Measurements from ENCODE around the gene NIPAL1. TPM values are rescaled to one million over a fixed set of nuclear protein-coding genes. Genes with fewer than 3 reads are reported as not detected.

The NIPAL1 gene
- total and polyA plus RNA-seq, 3 experiments from 2014 or later = 0.55 to 1.1 (median 0.61) TPM

DNA sequence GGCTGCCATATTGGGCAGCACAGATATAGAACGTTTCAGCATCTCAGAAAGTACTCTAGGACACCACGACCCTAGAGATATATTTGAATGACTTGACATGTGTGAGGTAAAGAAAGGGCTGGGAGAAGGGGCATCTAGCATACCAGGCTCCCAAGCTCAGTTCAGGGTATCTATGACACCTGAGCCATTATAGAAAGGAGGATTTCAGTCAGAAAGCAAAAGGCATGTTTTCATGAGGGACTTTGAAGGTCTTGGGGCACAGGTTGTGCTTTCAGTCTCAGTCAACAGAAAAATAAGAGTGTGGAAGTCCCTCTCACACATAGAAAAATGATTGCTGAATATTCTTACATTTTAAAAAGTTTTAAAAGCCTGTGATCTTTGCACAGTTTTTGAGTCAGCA lies 51.6 kb downstream of the NIPAL1 start:
- Mint-ChIP-seq H3K27me3 (peaks cover 0 to 1% of the 10 kb centered on the region in 2 donors), H3K9me3 (no peaks in the 10 kb centered on the region), H3K36me3 (peaks cover under 1 to 59% (median 14%) of the 10 kb centered on the region in 3 donors), H3K4me1 (peaks cover 10 to 17% (median 15%) of the 10 kb centered on the region in 3 donors), H3K27ac (peak overlapping the region in 2 of 8 donors; percentile 23 to 78), H3K4me3 (no peak overlapping the region)
- Histone ChIP-seq H3K36me3 (ENCODE audit: insufficient read depth, low read length) (peaks cover 14% of the 10 kb centered on the region), H3K9me3 (ENCODE audit: low read length) (no peaks in the 10 kb centered on the region), H3K27me3 (ENCODE audit: insufficient read depth, low read length, poor library complexity, severe bottlenecking) (no peaks in the 10 kb centered on the region), H3K4me3 (ENCODE audit: low read length) (no peak overlapping the region), H3K4me1 (ENCODE audit: insufficient read depth, low read length) (no peaks in the 10 kb centered on the region), H3K27ac (ENCODE audit: low read depth, low read length) (no peak overlapping the region)
- DNase-seq = no peak
- ChIA-PET CTCF (interaction anchor here (1.5 kb wide), 1 partner anchor 32 kb away, joined by 3 read pairs; no protein-coding TSS in a partner anchor), POLR2A (no interaction called here)

DNA sequence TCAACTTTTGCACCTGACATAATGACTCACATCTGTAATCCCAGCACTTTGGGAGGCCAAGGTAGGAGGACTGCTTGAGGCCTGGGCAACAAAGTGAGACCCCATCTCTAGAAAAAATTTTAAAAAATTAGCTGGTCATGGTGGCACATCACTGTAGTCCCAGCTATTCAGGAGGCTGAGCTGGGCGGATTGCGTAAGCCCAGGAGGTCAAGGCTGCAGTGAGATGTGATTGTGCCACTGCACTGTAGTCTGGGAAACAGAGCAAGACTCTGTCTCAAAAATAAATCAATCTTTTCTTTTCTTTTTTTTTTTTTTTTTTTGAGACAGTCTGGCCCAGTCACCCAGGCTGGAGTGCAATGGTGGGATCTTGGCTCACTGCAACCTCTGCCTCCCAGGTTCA lies 52.5 kb downstream of the NIPAL1 start:
- CTCF ChIA-PET = interaction anchor here (1.0 to 1.5 kb wide), 2 partner anchors 33 to 35 kb away, joined by 3 to 4 read pairs; no protein-coding TSS in a partner anchor
- POLR2A ChIA-PET = no interaction called here
- no peaks in the 10 kb centered on the region for H3K9me3 Mint-ChIP-seq

DNA sequence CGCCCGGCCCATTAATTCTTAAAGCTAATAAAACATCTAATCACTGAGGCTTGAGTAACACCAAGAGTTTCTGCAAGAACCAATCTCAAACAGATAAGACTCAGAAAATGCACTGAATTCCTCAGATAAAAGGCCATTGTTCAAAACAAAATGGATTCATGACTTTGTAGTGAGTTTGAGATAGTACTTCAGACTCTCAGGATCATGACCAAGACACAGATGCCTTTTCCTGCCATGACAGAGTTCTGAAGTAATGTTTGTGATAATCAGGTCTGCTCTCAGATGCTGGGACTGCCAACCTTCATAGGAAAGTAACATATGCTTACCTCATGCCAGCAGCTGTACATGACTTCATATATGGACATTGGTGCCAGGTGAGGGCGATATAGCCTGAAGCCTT lies 54.6 kb downstream of the NIPAL1 start:
- Mint-ChIP-seq H3K4me3 (no peak overlapping the region), H3K27ac (no peak overlapping the region), H3K4me1 (peaks cover 0 to 5% (median under 1%) of the 10 kb centered on the region in 3 donors), H3K9me3 (no peaks in the 10 kb centered on the region), H3K36me3 (peaks cover 0 to 80% (median 24%) of the 10 kb centered on the region in 3 donors), H3K27me3 (peaks cover 0 to 3% of the 10 kb centered on the region in 2 donors)
- H3K9me3 ChIP-seq (ENCODE audit: low read length) = no peaks in the 10 kb centered on the region
- ChIA-PET POLR2A (no interaction called here), CTCF (interaction anchor here (1.3 kb wide), 1 partner anchor 37 kb away, joined by 5 read pairs; no protein-coding TSS in a partner anchor)
- H3K4me3 ChIP-seq (ENCODE audit: low read length) = no peak overlapping the region
- no peaks in the 10 kb centered on the region for H3K4me1 ChIP-seq (ENCODE audit: insufficient read depth, low read length)
- peaks cover 29% of the 10 kb centered on the region for H3K36me3 ChIP-seq (ENCODE audit: insufficient read depth, low read length)
- no peak overlapping the region for H3K27ac ChIP-seq (ENCODE audit: low read depth, low read length)
- H3K27me3 ChIP-seq (ENCODE audit: insufficient read depth, low read length, poor library complexity, severe bottlenecking) = no peaks in the 10 kb centered on the region
- DNase-seq = no peak

More for the DNA sequence above, 52.5 kb downstream of the NIPAL1 start:
- Histone ChIP-seq H3K27me3 (ENCODE audit: insufficient read depth, low read length, poor library complexity, severe bottlenecking) (no peaks in the 10 kb centered on the region), H3K4me1 (ENCODE audit: insufficient read depth, low read length) (no peaks in the 10 kb centered on the region), H3K36me3 (ENCODE audit: insufficient read depth, low read length) (peaks cover 21% of the 10 kb centered on the region), H3K4me3 (ENCODE audit: low read length) (no peak overlapping the region), H3K27ac (ENCODE audit: low read depth, low read length) (no peak overlapping the region), H3K9me3 (ENCODE audit: low read length) (no peaks in the 10 kb centered on the region)
- Mint-ChIP-seq H3K27me3 (peaks cover 0 to 1% of the 10 kb centered on the region in 2 donors), H3K36me3 (peaks cover 0 to 68% (median 16%) of the 10 kb centered on the region in 3 donors), H3K4me1 (peaks cover 10 to 16% (median 15%) of the 10 kb centered on the region in 3 donors), H3K4me3 (no peak overlapping the region), H3K27ac (no peak overlapping the region)
- no peak for DNase-seq

DNA sequence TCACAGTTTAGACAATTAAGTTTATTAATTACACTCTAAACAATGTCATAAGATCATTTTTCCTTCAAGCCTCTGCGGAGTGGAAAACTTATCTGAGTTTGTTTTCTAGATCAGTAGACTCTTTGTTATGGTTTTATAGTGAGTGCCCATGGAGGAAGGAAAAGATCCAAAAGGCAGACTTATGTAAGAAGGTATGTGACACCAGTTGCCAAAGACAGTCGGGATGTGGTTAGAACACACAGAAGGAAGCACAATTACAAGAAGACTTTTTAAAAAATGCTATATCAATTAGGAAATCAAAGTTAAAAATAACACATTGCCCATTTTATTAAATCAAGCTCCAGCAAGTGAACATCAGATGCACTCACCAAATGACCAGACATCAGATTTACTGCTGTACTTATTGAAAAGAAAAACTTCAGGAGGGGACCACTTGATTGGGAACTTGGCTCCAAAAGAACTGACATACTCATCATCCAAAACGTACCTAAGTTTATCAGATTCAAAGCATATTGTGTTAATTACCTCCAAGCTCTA lies 57.1 kb downstream of the NIPAL1 start:
- peaks cover 23% of the 10 kb centered on the region for H3K36me3 ChIP-seq (ENCODE audit: insufficient read depth, low read length)
- H3K27me3 Mint-ChIP-seq = peaks cover 0 to 4% of the 10 kb centered on the region in 2 donors
- H3K27me3 ChIP-seq (ENCODE audit: insufficient read depth, low read length, poor library complexity, severe bottlenecking) = no peaks in the 10 kb centered on the region
- no peaks in the 10 kb centered on the region for H3K9me3 Mint-ChIP-seq
- H3K4me1 Mint-ChIP-seq = peaks cover 0 to 10% (median under 1%) of the 10 kb centered on the region in 3 donors
- no peak overlapping the region for H3K4me3 Mint-ChIP-seq
- H3K4me1 ChIP-seq (ENCODE audit: insufficient read depth, low read length) = no peaks in the 10 kb centered on the region
- ChIA-PET CTCF (no interaction called here), POLR2A (interaction anchor here (0.8 kb wide), 1 partner anchor 15 kb away, joined by 3 read pairs; no protein-coding TSS in a partner anchor)
- H3K27ac Mint-ChIP-seq = peak overlapping the region in 3 of 8 donors; percentile 12 to 81 (median 17)
- DNase-seq = no peak
- H3K36me3 Mint-ChIP-seq = peaks cover 0 to 76% (median 16%) of the 10 kb centered on the region in 3 donors
- H3K27ac ChIP-seq (ENCODE audit: low read depth, low read length) = no peak overlapping the region
- no peak overlapping the region for H3K4me3 ChIP-seq (ENCODE audit: low read length)
- H3K9me3 ChIP-seq (ENCODE audit: low read length) = no peaks in the 10 kb centered on the region

DNA sequence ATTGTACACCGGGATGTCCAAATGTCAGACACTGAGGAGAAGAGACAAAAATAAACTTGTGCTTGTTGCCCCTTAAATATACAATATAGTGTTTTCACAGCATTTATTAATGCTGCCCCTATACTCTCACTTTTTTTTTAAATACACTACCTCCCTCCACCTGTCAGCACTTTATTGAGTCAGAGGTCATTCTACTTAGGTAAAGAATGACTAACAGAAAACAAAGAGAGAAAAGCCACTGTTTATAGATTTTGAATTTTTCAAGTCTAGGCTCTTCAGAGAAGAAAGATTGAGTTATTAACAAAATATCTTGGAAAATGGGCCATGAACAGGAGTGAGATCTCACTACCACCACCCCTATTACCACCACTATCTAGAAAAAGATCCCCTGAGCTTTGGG lies 58.1 kb downstream of the NIPAL1 start:
- Histone ChIP-seq H3K4me3 (ENCODE audit: low read length) (no peak overlapping the region), H3K36me3 (ENCODE audit: insufficient read depth, low read length) (peaks cover 23% of the 10 kb centered on the region), H3K27ac (ENCODE audit: low read depth, low read length) (no peak overlapping the region), H3K9me3 (ENCODE audit: low read length) (no peaks in the 10 kb centered on the region), H3K27me3 (ENCODE audit: insufficient read depth, low read length, poor library complexity, severe bottlenecking) (no peaks in the 10 kb centered on the region), H3K4me1 (ENCODE audit: insufficient read depth, low read length) (no peaks in the 10 kb centered on the region)
- Mint-ChIP-seq H3K36me3 (peaks cover 0 to 77% (median 21%) of the 10 kb centered on the region in 3 donors), H3K9me3 (no peaks in the 10 kb centered on the region), H3K4me3 (no peak overlapping the region), H3K27me3 (peaks cover 0 to 4% of the 10 kb centered on the region in 2 donors), H3K27ac (peak overlapping the region in 3 of 8 donors; percentile 23 to 81 (median 38)), H3K4me1 (peaks cover 7 to 20% (median 7%) of the 10 kb centered on the region in 3 donors)
- CTCF ChIA-PET = no interaction called here
- DNase-seq = no peak
- POLR2A ChIA-PET = no interaction called here

DNA sequence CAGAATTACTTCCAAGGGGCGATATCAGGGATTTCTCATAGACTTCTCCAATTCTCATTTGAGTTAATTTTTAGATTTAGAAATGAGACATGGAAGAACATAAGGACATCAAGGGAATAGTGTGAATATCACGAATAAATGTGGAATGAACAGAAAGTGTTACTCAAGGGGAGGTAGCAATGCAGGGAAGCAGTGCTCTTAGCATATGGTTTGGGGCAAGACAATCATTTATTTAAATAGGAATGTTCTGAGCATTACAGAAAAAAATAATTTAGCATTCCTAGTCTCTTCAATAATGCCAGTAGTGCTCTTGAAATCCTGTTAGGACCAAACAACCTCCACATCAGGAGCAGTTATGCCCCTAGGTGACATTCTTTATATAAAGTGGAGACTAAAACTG lies 61.9 kb downstream of the NIPAL1 start:
- CTCF ChIA-PET = no interaction called here
- Mint-ChIP-seq H3K9me3 (no peaks in the 10 kb centered on the region), H3K4me1 (peaks cover 18 to 39% (median 21%) of the 10 kb centered on the region in 3 donors), H3K4me3 (no peak overlapping the region), H3K27ac (peak overlapping the region in 1 of 8 donors; percentile 3), H3K27me3 (peaks cover 0 to 5% of the 10 kb centered on the region in 2 donors), H3K36me3 (peaks cover 0 to 73% (median 30%) of the 10 kb centered on the region in 3 donors)
- H3K9me3 ChIP-seq (ENCODE audit: low read length) = no peaks in the 10 kb centered on the region
- H3K4me3 ChIP-seq (ENCODE audit: low read length) = no peak overlapping the region
- no peaks in the 10 kb centered on the region for H3K27me3 ChIP-seq (ENCODE audit: insufficient read depth, low read length, poor library complexity, severe bottlenecking)
- POLR2A ChIA-PET = no interaction called here
- peaks cover 14% of the 10 kb centered on the region for H3K36me3 ChIP-seq (ENCODE audit: insufficient read depth, low read length)
- no peaks in the 10 kb centered on the region for H3K4me1 ChIP-seq (ENCODE audit: insufficient read depth, low read length)
- no peak overlapping the region for H3K27ac ChIP-seq (ENCODE audit: low read depth, low read length)
- no peak for DNase-seq

DNA sequence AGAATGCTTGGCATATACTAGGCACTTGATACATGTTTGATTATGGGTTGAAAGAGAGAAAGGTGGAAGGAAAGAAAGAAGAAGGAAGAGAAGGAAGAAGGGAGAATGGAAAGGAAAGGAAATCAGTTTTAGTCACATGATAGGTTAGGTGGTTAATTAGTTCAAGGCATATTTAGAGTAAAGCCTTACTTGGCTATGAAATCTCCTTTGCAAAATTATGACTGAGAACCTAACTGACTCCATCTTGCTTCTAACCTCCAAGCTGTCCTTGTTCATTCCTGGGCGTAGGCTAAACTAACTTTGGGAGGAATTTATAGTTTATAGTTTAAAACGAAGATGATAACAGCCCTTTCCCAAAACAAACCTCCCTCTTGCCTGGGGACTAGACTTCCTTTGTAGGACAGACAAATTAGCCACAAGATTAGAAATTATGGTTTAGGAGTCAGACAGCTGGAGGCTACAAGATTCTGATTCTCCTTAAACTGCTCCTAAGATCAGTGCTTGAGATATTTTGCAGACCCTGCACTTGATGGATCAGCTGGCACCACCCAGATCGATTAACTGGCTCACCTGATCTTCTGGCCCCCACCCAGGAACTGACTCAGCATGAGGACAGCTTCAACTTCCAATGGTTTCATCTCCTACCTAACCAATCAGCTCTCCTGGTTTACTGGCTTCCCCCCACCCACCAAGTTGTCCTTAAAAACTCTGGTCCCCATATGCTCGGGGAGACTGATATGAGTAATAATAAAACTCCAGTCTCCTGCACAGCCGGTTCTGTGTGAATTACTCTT lies 62.5 kb downstream of the NIPAL1 start:
- Mint-ChIP-seq H3K9me3 (no peaks in the 10 kb centered on the region), H3K4me3 (no peak overlapping the region), H3K27ac (peak overlapping the region in 4 of 8 donors; percentile 19 to 78 (median 40)), H3K36me3 (peaks cover under 1 to 70% (median 31%) of the 10 kb centered on the region in 3 donors), H3K4me1 (peaks cover 18 to 39% (median 21%) of the 10 kb centered on the region in 3 donors), H3K27me3 (peaks cover 0 to 5% of the 10 kb centered on the region in 2 donors)
- no peak overlapping the region for H3K27ac ChIP-seq (ENCODE audit: low read depth, low read length)
- no peaks in the 10 kb centered on the region for H3K9me3 ChIP-seq (ENCODE audit: low read length)
- no peaks in the 10 kb centered on the region for H3K27me3 ChIP-seq (ENCODE audit: insufficient read depth, low read length, poor library complexity, severe bottlenecking)
- CTCF ChIA-PET = no interaction called here
- peaks cover 8% of the 10 kb centered on the region for H3K36me3 ChIP-seq (ENCODE audit: insufficient read depth, low read length)
- POLR2A ChIA-PET = no interaction called here
- DNase-seq = no peak
- H3K4me3 ChIP-seq (ENCODE audit: low read length) = no peak overlapping the region
- H3K4me1 ChIP-seq (ENCODE audit: insufficient read depth, low read length) = no peaks in the 10 kb centered on the region

DNA sequence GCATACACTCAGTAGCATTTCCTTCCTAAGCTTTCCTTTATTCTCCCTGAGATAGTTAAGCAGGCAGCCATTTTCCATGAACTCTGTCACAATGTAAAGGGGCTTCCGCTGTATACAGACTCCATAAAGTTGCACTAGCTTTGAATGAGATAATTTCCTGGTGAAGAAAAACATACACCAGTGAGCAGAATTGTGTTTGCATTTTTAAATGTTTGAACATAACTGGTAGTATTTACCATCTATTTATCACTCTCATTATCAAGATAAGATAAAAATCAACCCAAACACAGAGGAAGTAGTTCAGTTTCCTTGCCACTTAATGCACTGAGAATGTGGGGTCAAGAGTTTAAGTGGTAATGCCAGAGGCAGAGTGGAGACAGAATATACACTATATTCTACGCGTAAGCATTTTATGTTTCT lies 63.4 kb downstream of the NIPAL1 start:
- ChIA-PET CTCF (no interaction called here), POLR2A (no interaction called here)
- H3K9me3 ChIP-seq (ENCODE audit: low read length) = no peaks in the 10 kb centered on the region
- Mint-ChIP-seq H3K27ac (peak overlapping the region in 5 of 8 donors; percentile 10 to 67 (median 19)), H3K4me3 (peak overlapping the region in 1 of 7 donors; percentile 4), H3K4me1 (peaks cover 18 to 35% (median 21%) of the 10 kb centered on the region in 3 donors), H3K9me3 (no peaks in the 10 kb centered on the region), H3K27me3 (peaks cover 0 to 3% of the 10 kb centered on the region in 2 donors), H3K36me3 (peaks cover 4 to 70% (median 30%) of the 10 kb centered on the region in 3 donors)
- no peak for DNase-seq
- no peaks in the 10 kb centered on the region for H3K4me1 ChIP-seq (ENCODE audit: insufficient read depth, low read length)
- H3K27me3 ChIP-seq (ENCODE audit: insufficient read depth, low read length, poor library complexity, severe bottlenecking) = no peaks in the 10 kb centered on the region
- H3K4me3 ChIP-seq (ENCODE audit: low read length) = no peak overlapping the region
- peaks cover 2% of the 10 kb centered on the region for H3K36me3 ChIP-seq (ENCODE audit: insufficient read depth, low read length)
- H3K27ac ChIP-seq (ENCODE audit: low read depth, low read length) = no peak overlapping the region
